Tibial nerve (tissue), 3 donors: ENCODE measurements around the gene PDE1C.

Experiments used
- CTCF ChIP-seq, 5 experiments: fragments of 200-600 bp in 3 of 5; fragments of 450-650 bp in 2 of 5; sonication (generic) in 3 of 5; IDR thresholded peaks; one replicate each; pipeline ENCODE4 v1.5.1; 2016 to 2019; ENCODE audit warnings: antibody characterized with exemption in 5 of 5, mild to moderate bottlenecking in 3 of 5, moderate library complexity in 2 of 5
- POLR2A ChIP-seq, 2 donors: fragments of 450-650 bp; IDR thresholded peaks; one replicate each; pipeline ENCODE4 v1.6.1; 2017; ENCODE audit warnings: antibody characterized with exemption in 2 of 2, mild to moderate bottlenecking in 2 of 2, moderate library complexity in 2 of 2

DNA sequence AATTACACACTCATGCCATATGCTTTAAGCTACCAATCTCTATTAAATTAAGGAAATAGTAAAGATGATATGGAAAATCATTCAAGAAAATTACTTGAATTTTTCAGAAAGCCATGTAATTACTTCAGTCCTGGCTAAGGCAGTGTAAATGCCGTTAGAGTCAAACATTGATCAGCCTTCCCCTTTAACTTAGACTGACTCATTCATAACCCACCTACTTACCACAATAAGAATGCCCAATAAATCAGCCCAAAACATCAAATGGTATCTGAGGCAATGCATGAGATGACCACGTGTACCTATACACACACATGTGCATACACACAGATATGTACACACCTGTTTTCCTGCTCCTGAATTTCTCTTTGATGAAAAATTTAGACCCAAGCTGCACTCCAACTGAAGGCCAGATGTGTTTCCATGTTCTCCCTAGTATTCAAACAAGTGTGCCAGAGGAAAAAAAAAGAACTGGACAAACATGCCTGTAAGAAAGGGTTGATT is 30.2 kb upstream of the PDE1C start:
- TF ChIP-seq CTCF (IDR thresholded peaks at IDR 0.05) (no peak), POLR2A (IDR thresholded peaks at IDR 0.05) (no peak)
